Gastrocnemius medialis (tissue), 4 donors: ENCODE results near the gene MME. TPM values are rescaled to one million over a fixed set of nuclear protein-coding genes. Genes with fewer than 3 reads are reported as not detected.
A peak's percentile ranks its signal among the peaks of the same experiment; 100 is the strongest.
"Not testable (repeated sequence)": the region's sequence is repeated elsewhere in the genome, so short reads cannot be mapped to it uniquely, and the experiment has no call there.

ENCODE experiments used
- ATAC-seq, 2 donors: fragments of 150-250 bp; one replicate each; pipeline ENCODE4 v1.9.1; 2016
- DNase-seq, 2 donors: peaks; one replicate each; pipeline ENCODE4 v3.0.0-alpha.2; 2019
- H3K27ac ChIP-seq, 4 donors: fragments of 200-600 bp; sonication (generic); 1 replicate in 1 of 4; 2 replicates in 3 of 4; pipeline ENCODE4 v1.5.1; 2016 to 2018; ENCODE audit warnings: mild to moderate bottlenecking in 2 of 4, moderate library complexity in 1 of 4
- H3K27me3 ChIP-seq, 3 donors: fragments of 200-600 bp; sonication (generic) in 2 of 3; 1 replicate in 1 of 3; 2 replicates in 2 of 3; pipeline versions ENCODE4 v1.5.1 to v1.6.0; 2016 to 2019; ENCODE audit warnings: mild to moderate bottlenecking in 1 of 3, moderate library complexity in 1 of 3
- H3K36me3 ChIP-seq, 2 donors: fragments of 200-600 bp; sonication (generic) in 1 of 2; one replicate each; pipeline ENCODE4 v1.5.1; 2017 to 2018
- H3K4me1 ChIP-seq, 2 donors: fragments of 200-600 bp; sonication (generic) in 1 of 2; one replicate each; pipeline ENCODE4 v1.5.1; 2016 to 2017; ENCODE audit warnings: mild to moderate bottlenecking in 2 of 2
- H3K4me3 ChIP-seq, 4 donors: fragments of 200-600 bp; sonication (generic) in 3 of 4; 1 replicate in 1 of 4; 2 replicates in 3 of 4; pipeline ENCODE4 v1.5.1; 2016 to 2019; ENCODE audit warnings: mild to moderate bottlenecking in 2 of 4
- H3K9me3 ChIP-seq, 3 donors: fragments of 200-600 bp; sonication (generic) in 2 of 3; 1 replicate in 1 of 3; 2 replicates in 2 of 3; pipeline ENCODE4 v1.5.1; 2016 to 2019
- POLR2A ChIP-seq, 2 donors: fragments of 450-650 bp; IDR thresholded peaks; one replicate each; pipeline ENCODE4 v1.6.1; 2017; ENCODE audit warnings: antibody characterized with exemption in 2 of 2, mild to moderate bottlenecking in 2 of 2, moderate library complexity in 2 of 2
- in situ Hi-C, 4 donors: fragments of 200-750 bp; cut with MboI; loops; one replicate each; pipeline versions ENCODE4 v1.15.0 to v1.8.0; 2017; ENCODE audit warnings: low sequenced_read_pairs in 4 of 4
- intact Hi-C: fragments of 100-400 bp; cut with DNase I; formaldehyde crosslinking; loops from one replicate; pipeline ENCODE4 v1.15.1; 2023; ENCODE audit warnings: low total_unique reads
- total RNA-seq, 4 donors: library from RNA; depleted of rRNA; stranded (reverse); fragments of >200 nt; gene quantifications; one replicate each; pipeline versions ENCODE4 v1.1.0 to v1.2.3, GENCODE V29; 2016
- TF ChIP-seq, protein P1 (sequence below), 5 experiments: fragments of 450-650 bp in 3 of 5; fragments of 200-600 bp in 2 of 5; sonication (generic) in 2 of 5; IDR thresholded peaks in 4 of 5; conservative IDR thresholded peaks in 1 of 5; 1 replicate in 4 of 5; 2 replicates in 1 of 5; pipeline ENCODE4 v1.5.1; 2016 to 2019; ENCODE audit warnings: antibody characterized with exemption in 5 of 5, mild to moderate bottlenecking in 3 of 5, moderate library complexity in 3 of 5

MME gene
- total RNA-seq, 4 donors from 2014 or later: 40.9 to 95.4 (median 68.0) TPM

DNA sequence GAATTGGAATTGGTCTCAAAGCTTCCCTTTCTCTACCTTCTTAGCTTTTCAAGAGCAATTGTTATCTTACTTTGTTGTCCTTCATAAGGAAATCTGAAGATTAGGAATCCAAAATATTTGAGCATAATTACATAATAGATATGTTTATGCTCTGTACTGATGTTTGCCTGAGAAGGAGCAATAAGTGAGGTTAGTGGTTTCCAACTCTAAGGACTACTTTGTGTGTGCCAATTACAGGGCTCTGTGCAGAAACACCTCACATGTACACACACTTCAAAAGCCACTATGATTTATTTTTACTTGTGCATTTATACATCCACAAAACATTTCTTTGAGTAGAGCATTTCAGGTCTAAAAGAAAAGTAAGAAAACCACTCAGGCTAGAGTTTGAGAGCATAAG is 49.9 kb downstream of the MME start:
- TF ChIP-seq, protein P1, sequence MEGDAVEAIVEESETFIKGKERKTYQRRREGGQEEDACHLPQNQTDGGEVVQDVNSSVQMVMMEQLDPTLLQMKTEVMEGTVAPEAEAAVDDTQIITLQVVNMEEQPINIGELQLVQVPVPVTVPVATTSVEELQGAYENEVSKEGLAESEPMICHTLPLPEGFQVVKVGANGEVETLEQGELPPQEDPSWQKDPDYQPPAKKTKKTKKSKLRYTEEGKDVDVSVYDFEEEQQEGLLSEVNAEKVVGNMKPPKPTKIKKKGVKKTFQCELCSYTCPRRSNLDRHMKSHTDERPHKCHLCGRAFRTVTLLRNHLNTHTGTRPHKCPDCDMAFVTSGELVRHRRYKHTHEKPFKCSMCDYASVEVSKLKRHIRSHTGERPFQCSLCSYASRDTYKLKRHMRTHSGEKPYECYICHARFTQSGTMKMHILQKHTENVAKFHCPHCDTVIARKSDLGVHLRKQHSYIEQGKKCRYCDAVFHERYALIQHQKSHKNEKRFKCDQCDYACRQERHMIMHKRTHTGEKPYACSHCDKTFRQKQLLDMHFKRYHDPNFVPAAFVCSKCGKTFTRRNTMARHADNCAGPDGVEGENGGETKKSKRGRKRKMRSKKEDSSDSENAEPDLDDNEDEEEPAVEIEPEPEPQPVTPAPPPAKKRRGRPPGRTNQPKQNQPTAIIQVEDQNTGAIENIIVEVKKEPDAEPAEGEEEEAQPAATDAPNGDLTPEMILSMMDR (IDR thresholded peaks at IDR 0.05 in 4 of 5, conservative IDR thresholded peaks at IDR 0.05 in 1 of 5): no peak
- TF ChIP-seq POLR2A (IDR thresholded peaks at IDR 0.05): no peak
- Histone ChIP-seq H3K27me3 (no peaks in the 10 kb centered on the region), H3K9me3 (no peaks in the 10 kb centered on the region), H3K4me1 (no peaks in the 10 kb centered on the region), H3K27ac (no peak overlapping the region), H3K4me3 (no peak overlapping the region), H3K36me3 (no peaks in the 10 kb centered on the region)
- in situ Hi-C loops (no loop called here), intact Hi-C loops (no loop called here)
- ATAC-seq: no peak
- no peak for DNase-seq

DNA sequence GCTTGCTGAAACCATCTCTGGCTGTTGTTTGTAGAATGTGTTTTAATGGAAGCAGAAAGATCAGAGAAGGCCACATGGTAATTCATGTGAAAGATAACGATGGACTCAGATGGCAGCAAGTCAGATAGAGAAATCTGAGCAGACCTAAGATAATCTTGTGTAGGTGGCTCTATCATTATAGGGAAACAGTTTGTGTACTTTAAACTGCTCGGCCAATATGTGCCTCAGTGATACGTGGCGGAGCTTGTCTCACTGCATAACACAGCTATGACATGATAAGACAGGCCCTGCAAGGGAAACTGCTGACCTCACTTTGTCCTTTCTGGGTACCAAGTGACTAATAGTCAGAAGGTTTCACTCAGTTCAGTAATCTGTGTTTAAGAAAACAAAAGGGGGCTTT is 51.0 kb downstream of the MME start:
- ATAC-seq (peak; percentile 75 to 78), DNase-seq (no peak)
- TF ChIP-seq POLR2A (IDR thresholded peaks at IDR 0.05): no peak
- TF ChIP-seq, protein P1 (IDR thresholded peaks at IDR 0.05 in 4 of 5, conservative IDR thresholded peaks at IDR 0.05 in 1 of 5): no peak
- H3K36me3 ChIP-seq: no peaks in the 10 kb centered on the region
- no peaks in the 10 kb centered on the region for H3K27me3 ChIP-seq
- no peak overlapping the region for H3K4me3 ChIP-seq
- intact Hi-C loops: no loop called here
- in situ Hi-C loops: no loop called here
- no peaks in the 10 kb centered on the region for H3K4me1 ChIP-seq
- no peaks in the 10 kb centered on the region for H3K9me3 ChIP-seq
- no peak overlapping the region for H3K27ac ChIP-seq

DNA sequence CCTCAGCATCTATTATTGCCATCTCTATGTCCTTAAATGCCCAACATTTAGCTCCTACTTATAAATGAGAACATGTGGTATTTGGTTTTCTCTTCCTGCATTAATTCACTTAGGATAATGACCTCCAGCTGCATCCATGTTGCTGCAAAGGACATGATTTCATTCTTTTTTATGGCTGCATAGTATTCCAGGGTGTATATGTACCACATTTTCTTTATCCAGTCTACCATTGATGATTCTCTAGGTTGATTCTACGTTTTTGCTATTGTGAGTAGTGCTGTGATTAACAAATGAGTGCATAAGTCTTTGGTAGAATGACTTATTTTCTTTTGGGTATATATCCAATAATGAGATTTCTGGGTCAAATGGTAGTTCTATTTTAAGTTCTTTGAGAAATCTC is 54.2 kb downstream of the MME start:
- H3K27ac ChIP-seq, DNase-seq, H3K4me3 ChIP-seq, H3K9me3 ChIP-seq, intact Hi-C loops, H3K36me3 ChIP-seq, ATAC-seq, H3K4me1 ChIP-seq, in situ Hi-C loops, H3K27me3 ChIP-seq: not testable (repeated sequence)

DNA sequence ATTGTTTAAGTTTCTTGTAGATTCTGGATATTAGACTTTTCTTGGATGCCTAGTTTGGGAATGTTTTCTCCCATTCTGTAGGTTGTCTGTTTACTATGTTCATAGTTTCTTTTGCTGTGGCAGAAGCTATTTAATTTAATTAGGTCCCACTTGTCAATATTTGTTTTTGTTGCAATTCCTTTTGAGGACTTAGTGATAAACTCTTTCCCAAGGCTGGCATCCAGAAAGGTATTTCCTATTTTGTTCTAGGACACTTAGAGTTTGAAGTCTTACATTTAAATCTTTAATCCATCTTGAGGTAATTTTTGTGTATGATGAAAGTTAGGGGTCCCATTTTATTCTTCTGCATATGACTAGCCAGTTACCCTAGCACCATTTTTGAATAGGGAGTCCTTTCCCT is 54.9 kb downstream of the MME start:
- intact Hi-C loops: no loop called here
- in situ Hi-C loops: no loop called here
- no peak for DNase-seq

DNA sequence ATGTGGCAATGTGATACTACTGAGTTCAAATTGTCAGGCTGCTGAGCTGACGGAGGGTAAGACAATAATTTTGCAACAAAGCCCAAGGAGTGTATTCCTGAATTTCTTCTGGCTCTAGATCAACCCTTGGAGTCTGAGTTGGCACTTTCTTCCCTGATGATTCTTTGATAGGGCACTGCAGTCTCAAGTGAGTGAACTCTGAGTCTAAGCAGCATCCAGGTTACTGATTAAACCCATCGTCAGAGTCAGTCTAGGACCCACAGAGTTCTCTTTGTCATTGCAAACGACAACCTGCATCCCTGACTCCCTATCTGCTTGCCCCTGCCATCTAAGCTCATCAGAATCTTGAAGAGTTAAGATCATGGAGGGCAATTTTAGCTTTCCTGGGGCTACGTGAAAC is 58.6 kb downstream of the MME start:
- Histone ChIP-seq H3K27ac (no peak overlapping the region), H3K9me3 (no peaks in the 10 kb centered on the region), H3K4me3 (no peak overlapping the region), H3K36me3 (no peaks in the 10 kb centered on the region), H3K4me1 (no peaks in the 10 kb centered on the region), H3K27me3 (no peaks in the 10 kb centered on the region)
- ATAC-seq (no peak), DNase-seq (no peak)
- in situ Hi-C loops: no loop called here
- TF ChIP-seq, protein P1 (IDR thresholded peaks at IDR 0.05 in 4 of 5, conservative IDR thresholded peaks at IDR 0.05 in 1 of 5): no peak
- TF ChIP-seq POLR2A (IDR thresholded peaks at IDR 0.05): no peak
- intact Hi-C loops: no loop called here

More for the DNA sequence above, 54.9 kb downstream of the MME start:
- H3K27me3 ChIP-seq: no peaks in the 10 kb centered on the region
- H3K27ac ChIP-seq: no peak overlapping the region
- ATAC-seq: no peak
- H3K9me3 ChIP-seq: no peaks in the 10 kb centered on the region
- TF ChIP-seq, protein P1 (IDR thresholded peaks at IDR 0.05 in 4 of 5, conservative IDR thresholded peaks at IDR 0.05 in 1 of 5): no peak
- TF ChIP-seq POLR2A (IDR thresholded peaks at IDR 0.05): no peak
- no peak overlapping the region for H3K4me3 ChIP-seq
- no peaks in the 10 kb centered on the region for H3K36me3 ChIP-seq
- H3K4me1 ChIP-seq: no peaks in the 10 kb centered on the region
